Heart left ventricle (tissue), 13 donors: ENCODE measurements around the gene GRIA3.

Experiments
- POLR2A ChIP-seq, 2 donors: fragments of 450-650 bp; IDR thresholded peaks; one replicate each; pipeline ENCODE4 v1.6.1; 2017; ENCODE audit warnings: antibody characterized with exemption in 2 of 2, mild to moderate bottlenecking in 2 of 2, moderate library complexity in 2 of 2
- TF ChIP-seq, protein P1 (sequence below), 12 donors: fragments of 200-600 bp; sonication (generic) in 4 of 12; IDR thresholded peaks; one replicate each; pipeline versions ENCODE4 v1.5.0 to v1.8.0; 2018 to 2022; ENCODE audit warnings: antibody characterized with exemption in 12 of 12, mild to moderate bottlenecking in 5 of 12
- donor health status: ischemic (EF 13 %, LVEDD 7.1; RV severe dilation, severe dysfunction).
- donor health status: DM: no; HTN: yes; CAD: no.
- donor health status: DM: no; HTN: no; CAD: no.
- donor health status: ischemic (EF 25% LVEDD 6.9; RV normal size, moderate dysfunction).
- donor health status: ischemic (EF 25% LVEDD 5.7; RV mildly dilated, moderate dysfunction).
- donor health status: ischemic (EF 35%, LVEDD 5.7; RV mildly dilated, moderate dysfunction).
- donor health status: nonischemic (EF 11% LVEDD 7.7; RV severe dilation, severe dysfunction).
- donor health status: DM: yes; HTN: yes; CAD: no.
- donor health status: PGD.
- donor health status: ischemic (EF 29% LVEDD 5.4; RV normal size, mild dysfunction).
- donor health status: nonischemic (EF 23%, LVEDD 6.1; RV moderate dilation, normal function).

DNA sequence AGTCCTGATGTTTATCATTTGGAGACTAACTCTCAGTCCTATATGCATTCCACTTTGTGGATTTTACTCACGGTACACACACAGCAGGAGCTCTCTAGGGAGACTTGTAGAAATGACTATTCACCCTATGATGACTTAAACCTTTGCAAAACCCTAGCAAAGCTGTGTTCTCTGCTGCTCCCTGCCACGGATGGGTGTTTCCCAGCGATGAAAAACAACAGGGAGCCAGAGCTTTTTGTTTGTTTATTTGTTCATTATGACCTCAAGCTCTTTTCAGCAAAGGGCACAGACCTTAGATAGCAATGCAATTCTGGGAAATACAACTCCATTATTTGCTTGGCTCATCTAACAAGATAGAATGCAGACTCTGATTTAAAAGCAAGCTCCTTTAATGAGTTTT lies 156.6 kb downstream of the GRIA3 start:
- TF ChIP-seq, protein P1, sequence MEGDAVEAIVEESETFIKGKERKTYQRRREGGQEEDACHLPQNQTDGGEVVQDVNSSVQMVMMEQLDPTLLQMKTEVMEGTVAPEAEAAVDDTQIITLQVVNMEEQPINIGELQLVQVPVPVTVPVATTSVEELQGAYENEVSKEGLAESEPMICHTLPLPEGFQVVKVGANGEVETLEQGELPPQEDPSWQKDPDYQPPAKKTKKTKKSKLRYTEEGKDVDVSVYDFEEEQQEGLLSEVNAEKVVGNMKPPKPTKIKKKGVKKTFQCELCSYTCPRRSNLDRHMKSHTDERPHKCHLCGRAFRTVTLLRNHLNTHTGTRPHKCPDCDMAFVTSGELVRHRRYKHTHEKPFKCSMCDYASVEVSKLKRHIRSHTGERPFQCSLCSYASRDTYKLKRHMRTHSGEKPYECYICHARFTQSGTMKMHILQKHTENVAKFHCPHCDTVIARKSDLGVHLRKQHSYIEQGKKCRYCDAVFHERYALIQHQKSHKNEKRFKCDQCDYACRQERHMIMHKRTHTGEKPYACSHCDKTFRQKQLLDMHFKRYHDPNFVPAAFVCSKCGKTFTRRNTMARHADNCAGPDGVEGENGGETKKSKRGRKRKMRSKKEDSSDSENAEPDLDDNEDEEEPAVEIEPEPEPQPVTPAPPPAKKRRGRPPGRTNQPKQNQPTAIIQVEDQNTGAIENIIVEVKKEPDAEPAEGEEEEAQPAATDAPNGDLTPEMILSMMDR (IDR thresholded peaks at IDR 0.05): no peak
- TF ChIP-seq POLR2A (IDR thresholded peaks at IDR 0.05): no peak
